ENCODE data around the gene CREBBP. TPM values are rescaled to one million over a fixed set of nuclear protein-coding genes. Genes with fewer than 3 reads are reported as not detected.

Gene CREBBP
- total and polyA plus RNA-seq, 2 donors from 2014 or later = 5.9 to 74.6 TPM

DNA sequence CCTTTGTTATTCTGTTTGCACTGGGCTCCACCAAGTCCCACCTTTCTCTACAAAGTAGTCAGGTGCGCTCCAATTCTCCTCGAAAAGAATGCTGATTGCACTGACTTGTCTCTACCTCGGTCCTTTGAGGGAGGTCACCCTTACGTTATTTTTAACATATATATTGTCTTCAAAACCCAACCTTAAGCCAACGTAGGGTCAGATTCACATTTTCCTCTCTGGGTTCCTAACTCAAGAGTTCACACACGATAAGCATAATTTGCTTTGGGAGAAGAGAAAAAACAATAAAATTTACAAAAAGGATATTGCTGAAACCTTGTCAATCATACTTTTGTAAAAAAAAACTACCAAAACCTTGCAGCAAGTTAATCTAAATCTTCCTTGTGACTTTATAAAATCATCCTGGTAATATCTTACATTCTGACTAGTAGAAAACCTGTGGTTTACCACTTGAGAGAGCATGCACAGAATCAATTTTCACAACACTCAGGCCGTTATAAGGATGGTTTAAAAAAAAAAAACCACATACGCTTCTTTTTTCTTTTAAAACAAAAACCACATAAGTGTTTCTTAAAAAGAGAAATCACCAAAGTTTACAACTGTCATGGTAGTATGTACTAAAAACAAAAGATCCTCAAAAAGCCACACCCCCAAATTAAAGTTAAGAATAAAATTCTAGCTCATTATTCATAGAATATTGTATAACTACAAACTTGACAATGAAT lies 91.0 kb downstream of the CREBBP start:
- Histone ChIP-seq H3K27me3 (ENCODE audit: control insufficient read depth, insufficient read depth, low read length) (no peaks in the 10 kb centered on the region), H3K36me3 (ENCODE audit: control insufficient read depth in 2 of 3, insufficient read depth in 3 of 3, low read length in 3 of 3) (peaks cover 11 to 39% (median 22%) of the 10 kb centered on the region in 3 donors), H3K9me3 (ENCODE audit: control insufficient read depth in 2 of 3, insufficient read depth in 1 of 3, low read length in 3 of 3) (no peaks in the 10 kb centered on the region), H3K4me1 (ENCODE audit: control insufficient read depth in 2 of 3, insufficient read depth in 2 of 3, low read depth in 1 of 3, low read length in 3 of 3) (peaks cover 0 to 2% (median 0%) of the 10 kb centered on the region in 3 donors), H3K4me3 (ENCODE audit: low read length in 3 of 3) (no peak overlapping the region), H3K9ac (ENCODE audit: low read length in 3 of 3) (no peak overlapping the region), H3K27ac (ENCODE audit: low read depth in 2 of 2, low read length in 2 of 2) (no peak overlapping the region)
- TF ChIP-seq, protein P1, sequence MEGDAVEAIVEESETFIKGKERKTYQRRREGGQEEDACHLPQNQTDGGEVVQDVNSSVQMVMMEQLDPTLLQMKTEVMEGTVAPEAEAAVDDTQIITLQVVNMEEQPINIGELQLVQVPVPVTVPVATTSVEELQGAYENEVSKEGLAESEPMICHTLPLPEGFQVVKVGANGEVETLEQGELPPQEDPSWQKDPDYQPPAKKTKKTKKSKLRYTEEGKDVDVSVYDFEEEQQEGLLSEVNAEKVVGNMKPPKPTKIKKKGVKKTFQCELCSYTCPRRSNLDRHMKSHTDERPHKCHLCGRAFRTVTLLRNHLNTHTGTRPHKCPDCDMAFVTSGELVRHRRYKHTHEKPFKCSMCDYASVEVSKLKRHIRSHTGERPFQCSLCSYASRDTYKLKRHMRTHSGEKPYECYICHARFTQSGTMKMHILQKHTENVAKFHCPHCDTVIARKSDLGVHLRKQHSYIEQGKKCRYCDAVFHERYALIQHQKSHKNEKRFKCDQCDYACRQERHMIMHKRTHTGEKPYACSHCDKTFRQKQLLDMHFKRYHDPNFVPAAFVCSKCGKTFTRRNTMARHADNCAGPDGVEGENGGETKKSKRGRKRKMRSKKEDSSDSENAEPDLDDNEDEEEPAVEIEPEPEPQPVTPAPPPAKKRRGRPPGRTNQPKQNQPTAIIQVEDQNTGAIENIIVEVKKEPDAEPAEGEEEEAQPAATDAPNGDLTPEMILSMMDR (IDR thresholded peaks at IDR 0.05; ENCODE audit: borderline replicate concordance, extremely low read depth, insufficient read depth) = no peak
- intact Hi-C loops (cut with DNase I) = no loop called here
- FAIRE-seq (no peak), DNase-seq (no peak)

DNA sequence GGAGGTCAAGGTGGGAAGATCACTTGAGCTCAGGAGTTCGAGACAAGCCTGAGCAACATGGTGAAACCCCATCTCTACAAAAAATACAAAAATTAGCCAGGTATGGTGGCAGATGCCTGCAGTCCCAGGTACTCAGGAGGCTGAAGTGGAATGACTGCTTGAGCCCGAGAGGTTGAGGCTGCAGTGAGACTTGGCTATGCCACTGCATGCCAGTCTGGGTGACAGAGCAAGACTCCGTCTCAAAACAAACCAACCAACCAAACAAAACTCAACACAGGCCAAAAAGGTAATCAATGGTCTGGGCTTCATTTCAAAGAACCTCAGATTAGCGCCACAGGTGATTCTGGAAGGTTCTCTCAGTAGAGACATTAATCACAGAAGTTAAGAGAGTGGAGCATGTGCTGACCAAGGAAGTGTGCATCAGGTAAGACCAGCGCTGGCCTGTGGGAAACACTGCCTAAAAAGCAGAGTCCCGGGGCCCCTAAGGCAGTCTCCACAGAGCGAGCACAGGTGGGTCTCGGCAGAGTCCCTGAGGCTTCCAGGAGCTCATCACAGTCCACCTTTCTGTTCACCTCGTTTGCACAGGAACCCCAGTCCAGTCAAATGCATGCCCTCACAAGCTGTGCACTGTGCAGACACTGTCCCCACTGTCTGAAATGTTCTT lies 91.7 kb downstream of the CREBBP start:
- no peak overlapping the region for H3K9ac ChIP-seq (ENCODE audit: low read length in 3 of 3)
- DNase-seq (no peak), FAIRE-seq (no peak)
- no peak overlapping the region for H3K4me3 ChIP-seq (ENCODE audit: low read length in 3 of 3)
- peaks cover 11 to 44% (median 22%) of the 10 kb centered on the region in 3 donors for H3K36me3 ChIP-seq (ENCODE audit: control insufficient read depth in 2 of 3, insufficient read depth in 3 of 3, low read length in 3 of 3)
- no peaks in the 10 kb centered on the region for H3K9me3 ChIP-seq (ENCODE audit: control insufficient read depth in 2 of 3, insufficient read depth in 1 of 3, low read length in 3 of 3)
- H3K4me1 ChIP-seq (ENCODE audit: control insufficient read depth in 2 of 3, insufficient read depth in 2 of 3, low read depth in 1 of 3, low read length in 3 of 3) = peaks cover 0 to 2% (median 0%) of the 10 kb centered on the region in 3 donors
- TF ChIP-seq, protein P1 (IDR thresholded peaks at IDR 0.05; ENCODE audit: borderline replicate concordance, extremely low read depth, insufficient read depth) = no peak
- intact Hi-C loops (cut with DNase I) = no loop called here
- H3K27ac ChIP-seq (ENCODE audit: low read depth in 2 of 2, low read length in 2 of 2) = no peak overlapping the region
- H3K27me3 ChIP-seq (ENCODE audit: control insufficient read depth, insufficient read depth, low read length) = no peaks in the 10 kb centered on the region

DNA sequence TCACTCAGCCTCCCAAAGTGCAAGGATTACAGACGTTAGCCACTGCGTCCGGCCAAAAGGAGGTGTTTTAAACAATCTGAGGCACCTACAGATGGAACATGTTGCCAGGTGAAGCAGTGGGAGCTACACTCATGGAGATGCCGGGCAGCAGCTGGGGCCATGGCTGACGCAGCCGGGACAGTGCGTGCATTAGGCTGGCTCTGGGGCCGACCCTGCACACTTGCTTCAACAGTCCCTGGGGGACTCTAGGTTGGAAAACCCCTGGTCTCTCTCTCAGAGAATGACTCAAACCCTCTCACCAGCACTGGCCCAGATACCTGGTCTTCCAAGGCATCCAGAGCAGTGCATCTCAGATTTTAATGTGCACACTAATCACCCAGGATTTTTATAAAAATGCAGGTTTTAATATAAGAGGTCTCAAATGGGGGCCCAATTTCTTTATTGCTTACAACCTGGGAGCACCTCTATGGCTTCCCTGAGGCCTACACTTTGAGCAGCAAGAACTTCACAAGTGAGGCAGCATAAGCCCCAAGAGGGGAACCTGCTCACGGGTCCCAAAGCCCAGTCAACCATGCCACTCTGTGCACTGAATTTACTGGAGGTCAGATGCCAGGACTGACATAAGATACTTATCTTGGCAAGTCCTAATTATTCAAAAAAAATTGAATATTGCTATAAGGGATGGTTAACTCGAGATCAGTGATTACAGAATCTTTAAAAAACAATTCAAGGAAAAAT lies 92.4 kb downstream of the CREBBP start:
- Histone ChIP-seq H3K36me3 (ENCODE audit: control insufficient read depth in 2 of 3, insufficient read depth in 3 of 3, low read length in 3 of 3) (peaks cover 11 to 43% (median 22%) of the 10 kb centered on the region in 3 donors), H3K9me3 (ENCODE audit: control insufficient read depth in 2 of 3, insufficient read depth in 1 of 3, low read length in 3 of 3) (no peaks in the 10 kb centered on the region), H3K4me1 (ENCODE audit: control insufficient read depth in 2 of 3, insufficient read depth in 2 of 3, low read depth in 1 of 3, low read length in 3 of 3) (peaks cover 0 to 4% (median 0%) of the 10 kb centered on the region in 3 donors), H3K9ac (ENCODE audit: low read length in 3 of 3) (no peak overlapping the region), H3K27ac (ENCODE audit: low read depth in 2 of 2, low read length in 2 of 2) (no peak overlapping the region), H3K4me3 (ENCODE audit: low read length in 3 of 3) (no peak overlapping the region), H3K27me3 (ENCODE audit: control insufficient read depth, insufficient read depth, low read length) (no peaks in the 10 kb centered on the region)
- intact Hi-C loops (cut with DNase I) = no loop called here
- FAIRE-seq (no peak), DNase-seq (no peak)
- TF ChIP-seq, protein P1 (IDR thresholded peaks at IDR 0.05; ENCODE audit: borderline replicate concordance, extremely low read depth, insufficient read depth) = no peak

Measured in kidney (tissue), 14 donors.